Lower leg skin (tissue), 4 donors: ENCODE data around the gene ILKAP. TPM values are rescaled to one million over a fixed set of nuclear protein-coding genes. Genes with fewer than 3 reads are reported as not detected.

Experiments used
- DNase-seq, 2 donors: peaks; one replicate each; pipeline ENCODE4 v3.0.0-alpha.2; 2019; ENCODE audit warnings: low spot score in 2 of 2
- H3K4me3 ChIP-seq: fragments of 200-600 bp; sonication (generic); 2 replicates; pipeline ENCODE4 v1.5.1; 2017; ENCODE audit warnings: mild to moderate bottlenecking, low read depth; ENCODE audit not compliant: poor library complexity, severe bottlenecking
- POLR2A ChIP-seq, 2 donors: fragments of 450-650 bp; IDR thresholded peaks; one replicate each; pipeline ENCODE4 v1.6.1; 2016 to 2017; ENCODE audit warnings: antibody characterized with exemption in 2 of 2, mild to moderate bottlenecking in 1 of 2, moderate library complexity in 1 of 2
- WGBS, 2 donors: methylation state at CpG; one replicate each; pipeline ENCODE4 v1.1.5; 2018; 5-methylcytosine and 5-hydroxymethylcytosine counted together
- intact Hi-C: fragments of 100-400 bp; cut with DNase I; formaldehyde crosslinking; loops from one replicate; pipeline ENCODE4 v1.15.0; 2023; ENCODE audit warnings: low total_unique reads
- total RNA-seq, 4 donors: library from RNA; depleted of rRNA; stranded (reverse); fragments of >200 nt; gene quantifications; one replicate each; pipeline ENCODE4 v1.1.0, GENCODE V29; 2016
- TF ChIP-seq, protein P1 (sequence below), 3 donors: fragments of 450-650 bp; IDR thresholded peaks; one replicate each; pipeline ENCODE4 v1.5.1; 2016; ENCODE audit warnings: antibody characterized with exemption in 3 of 3, mild to moderate bottlenecking in 3 of 3, moderate library complexity in 2 of 3

ILKAP gene
- total RNA-seq, 4 donors from 2014 or later, result 22.8 to 73.5 (median 32.1) TPM

- intact Hi-C loops, result no loop called here
- H3K4me3 ChIP-seq, result no peak overlapping the region
- 60 to 71% methylated on average over 11 to 19 of the region's 20 CpGs for WGBS, 2 donors
- DNase-seq, result no peak
- no peak for TF ChIP-seq POLR2A (IDR thresholded peaks at IDR 0.05)
- TF ChIP-seq, protein P1, sequence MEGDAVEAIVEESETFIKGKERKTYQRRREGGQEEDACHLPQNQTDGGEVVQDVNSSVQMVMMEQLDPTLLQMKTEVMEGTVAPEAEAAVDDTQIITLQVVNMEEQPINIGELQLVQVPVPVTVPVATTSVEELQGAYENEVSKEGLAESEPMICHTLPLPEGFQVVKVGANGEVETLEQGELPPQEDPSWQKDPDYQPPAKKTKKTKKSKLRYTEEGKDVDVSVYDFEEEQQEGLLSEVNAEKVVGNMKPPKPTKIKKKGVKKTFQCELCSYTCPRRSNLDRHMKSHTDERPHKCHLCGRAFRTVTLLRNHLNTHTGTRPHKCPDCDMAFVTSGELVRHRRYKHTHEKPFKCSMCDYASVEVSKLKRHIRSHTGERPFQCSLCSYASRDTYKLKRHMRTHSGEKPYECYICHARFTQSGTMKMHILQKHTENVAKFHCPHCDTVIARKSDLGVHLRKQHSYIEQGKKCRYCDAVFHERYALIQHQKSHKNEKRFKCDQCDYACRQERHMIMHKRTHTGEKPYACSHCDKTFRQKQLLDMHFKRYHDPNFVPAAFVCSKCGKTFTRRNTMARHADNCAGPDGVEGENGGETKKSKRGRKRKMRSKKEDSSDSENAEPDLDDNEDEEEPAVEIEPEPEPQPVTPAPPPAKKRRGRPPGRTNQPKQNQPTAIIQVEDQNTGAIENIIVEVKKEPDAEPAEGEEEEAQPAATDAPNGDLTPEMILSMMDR (IDR thresholded peaks at IDR 0.05), result no peak
Measured at GRCh38 chr2:238143239-238143951, 60.1 kb downstream of the ILKAP start.

DNA sequence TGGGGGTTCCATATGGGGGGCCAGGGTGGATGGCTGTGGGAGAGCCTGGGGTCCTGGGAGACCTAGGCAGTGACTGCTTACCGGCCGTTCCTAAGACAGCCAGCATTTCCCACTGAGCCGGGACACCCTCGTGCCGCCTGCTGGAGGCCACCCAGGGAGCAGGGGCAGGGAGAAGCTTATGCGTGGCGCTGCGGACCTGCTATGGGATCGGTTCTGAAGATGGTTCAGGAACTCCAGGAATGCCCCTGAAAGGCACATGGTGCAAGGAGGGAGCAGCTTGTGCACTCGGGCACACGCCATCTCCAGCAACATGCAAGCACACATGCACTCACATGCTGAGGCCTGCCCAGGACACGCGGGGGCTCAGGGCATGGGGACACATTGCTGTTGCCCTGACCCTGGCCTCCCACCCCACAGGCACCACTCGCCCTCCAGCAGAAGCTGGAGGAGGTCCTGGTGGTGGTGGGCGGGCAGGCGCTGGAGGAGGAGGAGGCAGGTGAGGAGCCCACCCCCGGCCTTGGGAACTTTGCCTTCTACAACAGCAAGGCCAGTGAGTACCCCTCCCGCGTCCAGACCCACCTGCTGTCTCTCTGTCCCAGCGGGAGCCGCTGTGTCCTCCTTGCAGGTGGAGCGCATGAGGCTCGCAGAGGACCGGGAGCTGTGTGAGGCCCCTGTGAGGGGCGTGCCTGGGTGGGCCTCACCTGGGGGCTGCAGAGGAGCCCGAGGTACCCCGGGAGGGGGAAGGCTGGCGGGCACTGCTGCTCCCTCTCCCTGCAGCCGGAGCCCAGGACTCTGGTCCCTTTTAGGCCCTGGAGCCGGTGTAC lies 60.9 kb downstream of the ILKAP start:
- 65% methylated on average over 21 of the region's 30 CpGs for WGBS, 2 donors
- TF ChIP-seq POLR2A (IDR thresholded peaks at IDR 0.05), result no peak
- TF ChIP-seq, protein P1 (IDR thresholded peaks at IDR 0.05), result no peak
- no peak for DNase-seq
- intact Hi-C loops, result no loop called here
- H3K4me3 ChIP-seq, result no peak overlapping the region

- H3K4me3 ChIP-seq, result no peak overlapping the region
- WGBS, 2 donors, result 50 to 57% methylated on average over 6 to 10 of the region's 10 CpGs
- TF ChIP-seq, protein P1 (IDR thresholded peaks at IDR 0.05), result no peak
- TF ChIP-seq POLR2A (IDR thresholded peaks at IDR 0.05), result no peak
- no peak for DNase-seq
- intact Hi-C loops, result no loop called here
Measured at GRCh38 chr2:238141541-238142318, 61.8 kb downstream of the ILKAP start.

DNA sequence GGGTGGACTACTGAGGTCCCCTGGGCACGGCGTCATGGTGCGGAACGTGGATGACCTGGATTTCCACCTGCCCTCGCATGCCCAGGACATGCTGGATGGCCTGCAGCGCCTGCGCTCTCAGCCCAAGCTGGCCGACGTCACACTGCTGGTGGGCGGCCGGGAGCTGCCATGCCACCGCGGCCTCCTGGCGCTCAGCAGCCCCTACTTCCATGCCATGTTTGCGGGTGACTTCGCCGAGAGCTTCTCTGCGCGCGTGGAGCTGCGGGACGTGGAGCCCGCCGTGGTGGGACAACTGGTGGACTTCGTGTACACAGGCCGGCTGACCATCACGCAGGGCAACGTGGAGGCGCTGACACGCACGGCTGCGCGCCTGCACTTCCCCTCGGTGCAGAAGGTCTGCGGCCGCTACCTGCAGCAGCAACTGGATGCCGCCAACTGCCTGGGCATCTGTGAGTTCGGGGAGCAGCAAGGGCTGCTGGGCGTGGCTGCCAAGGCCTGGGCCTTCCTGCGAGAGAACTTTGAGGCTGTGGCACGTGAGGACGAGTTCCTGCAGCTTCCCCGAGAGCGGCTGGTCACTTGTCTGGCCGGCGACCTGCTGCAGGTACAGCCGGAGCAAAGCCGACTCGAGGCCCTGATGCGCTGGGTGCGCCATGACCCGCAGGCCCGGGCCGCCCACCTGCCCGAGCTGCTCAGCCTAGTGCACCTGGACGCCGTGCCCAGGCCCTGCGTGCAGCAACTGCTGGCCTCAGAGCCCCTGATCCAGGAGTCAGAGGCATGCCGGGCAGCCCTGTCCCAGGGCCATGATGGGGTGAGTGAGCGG lies 62.6 kb downstream of the ILKAP start:
- no peak for DNase-seq
- TF ChIP-seq, protein P1 (IDR thresholded peaks at IDR 0.05), result no peak
- no peak for TF ChIP-seq POLR2A (IDR thresholded peaks at IDR 0.05)
- intact Hi-C loops, result no loop called here
- WGBS, 2 donors, result 89 to 92% methylated on average over 42 to 60 of the region's 60 CpGs
- H3K4me3 ChIP-seq, result no peak overlapping the region

GRCh38 chr2:238140040-238140439 lies 63.5 kb downstream of the ILKAP start:
- DNase-seq, result no peak
- intact Hi-C loops, result no loop called here
- no peak for TF ChIP-seq POLR2A (IDR thresholded peaks at IDR 0.05)
- TF ChIP-seq, protein P1 (IDR thresholded peaks at IDR 0.05), result no peak
- WGBS, 2 donors, result 80 to 85% methylated on average over 2 to 7 of the region's 7 CpGs
- no peak overlapping the region for H3K4me3 ChIP-seq
